Thyroid gland (tissue), 4 donors: ENCODE results near the gene MEP1A.

Source experiments
- CTCF ChIP-seq, 6 experiments: fragments of 200-600 bp in 3 of 6; fragments of 450-650 bp in 3 of 6; sonication (generic) in 3 of 6; IDR thresholded peaks; one replicate each; pipeline ENCODE4 v1.5.1; 2016 to 2019; ENCODE audit warnings: antibody characterized with exemption in 6 of 6, mild to moderate bottlenecking in 2 of 6, inconsistent platforms in 1 of 6, moderate library complexity in 1 of 6
- POLR2A ChIP-seq, 2 donors: fragments of 450-650 bp; IDR thresholded peaks; one replicate each; pipeline ENCODE4 v1.6.1; 2017; ENCODE audit warnings: antibody characterized with exemption in 2 of 2, mild to moderate bottlenecking in 2 of 2, moderate library complexity in 1 of 2

- no peak for TF ChIP-seq POLR2A (IDR thresholded peaks at IDR 0.05)
- no peak for TF ChIP-seq CTCF (IDR thresholded peaks at IDR 0.05)
Measured at GRCh38 chr6:46756469-46757213, 36.5 kb upstream of the MEP1A start.
